GM12875 (cell line): ENCODE data around the gene APBA3.

Experiments
- H3K4me3 ChIP-seq: one replicate; pipeline ENCODE4 v1.5.1; 2011; ENCODE audit warnings: low read depth, low read length, control low read depth
- CTCF ChIP-seq: IDR thresholded peaks from 2 replicates; pipeline ENCODE4 v1.5.1; 2011; ENCODE audit warnings: low read depth, mild to moderate bottlenecking, control low read depth, inconsistent platforms, low read length, moderate library complexity, borderline replicate concordance; ENCODE audit not compliant: insufficient read depth

APBA3 gene

GRCh38 chr19:3785938-3786824 is 24.7 kb upstream of the APBA3 start, which contains the start of gene MATK:
Gene MATK (minus strand): TSS chr19:3786381. CDS start chr19:3785135, 1,246 bp downstream.
- peak within 1 kb of the TSS; percentile 23 for H3K4me3 ChIP-seq
- no peak for TF ChIP-seq CTCF

GRCh38 chr19:3785451-3785937 is 24.0 kb upstream of the APBA3 start:
- TF ChIP-seq CTCF: no peak
- H3K4me3 ChIP-seq: peak overlapping the region; percentile 23

GRCh38 chr19:3784607-3785450 is 23.3 kb upstream of the APBA3 start:
- no peak for TF ChIP-seq CTCF
- H3K4me3 ChIP-seq: no peak overlapping the region

GRCh38 chr19:3783660-3784584 is 22.4 kb upstream of the APBA3 start:
- H3K4me3 ChIP-seq: no peak overlapping the region
- peak; percentile 51; the same call in 1 of the 2 replicates for TF ChIP-seq CTCF

- no peak overlapping the region for H3K4me3 ChIP-seq
- no peak for TF ChIP-seq CTCF
These were observed 21.4 kb upstream of the APBA3 start for GRCh38 chr19:3782903-3783302.

GRCh38 chr19:3782330-3782729 is 20.8 kb upstream of the APBA3 start:
- no peak for TF ChIP-seq CTCF
- H3K4me3 ChIP-seq: no peak overlapping the region
